ENCODE results near the gene MAGEL2. TPM values are rescaled to one million over a fixed set of nuclear protein-coding genes. Genes with fewer than 3 reads are reported as not detected.

Gene MAGEL2
- total RNA-seq, 1 experiment from 2014 or later, result not detected

- TF ChIP-seq CEBPB (IDR thresholded peaks at IDR 0.05; ENCODE audit: low read depth) (no peak), SP1 (IDR thresholded peaks at IDR 0.05; ENCODE audit: low read depth) (no peak), ELF1 (IDR thresholded peaks at IDR 0.05; ENCODE audit: borderline replicate concordance, low read depth) (no peak)
These were observed 47.6 kb upstream of the MAGEL2 start (continued) for GRCh38 chr15:23695282-23695681.

- no peaks in the 10 kb centered on the region for H3K36me3 ChIP-seq (ENCODE audit: control insufficient read depth in 1 of 2, insufficient read depth in 2 of 2, low read length in 2 of 2)
These were observed 46.9 kb upstream of the MAGEL2 start for GRCh38 chr15:23694592-23694991.

More at GRCh38 chr15:23694592-23694991, 46.9 kb upstream of the MAGEL2 start:
- ChIA-PET RAD21 (ENCODE audit: low non-redundant PET in 1 of 2, low total read pairs in 2 of 2, uncharacterized antibody in 2 of 2, unreplicated experiment in 2 of 2) (no interaction called here), POLR2A (no interaction called here), CTCF (no interaction called here)
- Histone ChIP-seq H3K4me2 (ENCODE audit: low read length) (no peak overlapping the region), H3K9me3 (ENCODE audit: control insufficient read depth in 1 of 2, insufficient read depth in 1 of 2, low read depth in 1 of 2, low read length in 2 of 2) (peaks cover 5 to 21% of the 10 kb centered on the region in 2 experiments; a peak in 2 of 4 replicates), H3K9me2 (ENCODE audit: insufficient read depth) (no peaks in the 10 kb centered on the region), H3K4me1 (ENCODE audit: control insufficient read depth in 1 of 2, insufficient read depth in 2 of 2, low read length in 2 of 2) (no peaks in the 10 kb centered on the region), H3K79me2 (ENCODE audit: insufficient read depth, low read length) (no peaks in the 10 kb centered on the region), H4K20me1 (ENCODE audit: insufficient read depth) (no peaks in the 10 kb centered on the region), H3K27me3 (ENCODE audit: insufficient read depth, low read length) (no peaks in the 10 kb centered on the region), H3K9ac (ENCODE audit: low read length) (no peak overlapping the region), H3K4me3 (replicated peaks in 1 of 2; ENCODE audit: low read depth in 1 of 2, low read length in 2 of 2) (no peak overlapping the region), H2AFZ (ENCODE audit: low read depth, low read length, poor library complexity, severe bottlenecking) (no peak overlapping the region), H3K27ac (ENCODE audit: low read depth, low read length) (no peak overlapping the region)
- no TSS peak for BruUV-seq (replicated peaks)
- TF ChIP-seq, protein P1, sequence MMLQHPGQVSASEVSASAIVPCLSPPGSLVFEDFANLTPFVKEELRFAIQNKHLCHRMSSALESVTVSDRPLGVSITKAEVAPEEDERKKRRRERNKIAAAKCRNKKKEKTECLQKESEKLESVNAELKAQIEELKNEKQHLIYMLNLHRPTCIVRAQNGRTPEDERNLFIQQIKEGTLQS (IDR thresholded peaks at IDR 0.05), result no peak
- no peak for TF ChIP-seq ELF1 (IDR thresholded peaks at IDR 0.05; ENCODE audit: borderline replicate concordance, low read depth)
- no peak for TF ChIP-seq SIN3A (IDR thresholded peaks at IDR 0.05; ENCODE audit: low read depth)
- no peak for TF ChIP-seq RAD21 (IDR thresholded peaks at IDR 0.05; ENCODE audit: low read depth)
- no peak for TF ChIP-seq SP1 (IDR thresholded peaks at IDR 0.05; ENCODE audit: low read depth)
- TF ChIP-seq ZNF274 (IDR thresholded peaks at IDR 0.05; ENCODE audit: low read depth, low read length), result no peak
- TF ChIP-seq ZFX (IDR thresholded peaks at IDR 0.05), result no peak
- no peak for TF ChIP-seq CEBPB (IDR thresholded peaks at IDR 0.05; ENCODE audit: low read depth)
- no peak for TF ChIP-seq YY1 (IDR thresholded peaks at IDR 0.05; ENCODE audit: extremely low read depth, insufficient replicate concordance, low read depth, low read length)
- TF ChIP-seq POLR2A (IDR thresholded peaks at IDR 0.05; ENCODE audit: borderline replicate concordance, extremely low read depth, insufficient read depth, insufficient read length), result no peak
- TF ChIP-seq REST (IDR thresholded peaks at IDR 0.05; ENCODE audit: low read depth), result no peak
- TF ChIP-seq EZH2 (IDR thresholded peaks at IDR 0.05), result no peak
- TF ChIP-seq POLR2AphosphoS5 (IDR thresholded peaks at IDR 0.05; ENCODE audit: low read depth, low read length), result no peak
- TF ChIP-seq, protein P2, sequence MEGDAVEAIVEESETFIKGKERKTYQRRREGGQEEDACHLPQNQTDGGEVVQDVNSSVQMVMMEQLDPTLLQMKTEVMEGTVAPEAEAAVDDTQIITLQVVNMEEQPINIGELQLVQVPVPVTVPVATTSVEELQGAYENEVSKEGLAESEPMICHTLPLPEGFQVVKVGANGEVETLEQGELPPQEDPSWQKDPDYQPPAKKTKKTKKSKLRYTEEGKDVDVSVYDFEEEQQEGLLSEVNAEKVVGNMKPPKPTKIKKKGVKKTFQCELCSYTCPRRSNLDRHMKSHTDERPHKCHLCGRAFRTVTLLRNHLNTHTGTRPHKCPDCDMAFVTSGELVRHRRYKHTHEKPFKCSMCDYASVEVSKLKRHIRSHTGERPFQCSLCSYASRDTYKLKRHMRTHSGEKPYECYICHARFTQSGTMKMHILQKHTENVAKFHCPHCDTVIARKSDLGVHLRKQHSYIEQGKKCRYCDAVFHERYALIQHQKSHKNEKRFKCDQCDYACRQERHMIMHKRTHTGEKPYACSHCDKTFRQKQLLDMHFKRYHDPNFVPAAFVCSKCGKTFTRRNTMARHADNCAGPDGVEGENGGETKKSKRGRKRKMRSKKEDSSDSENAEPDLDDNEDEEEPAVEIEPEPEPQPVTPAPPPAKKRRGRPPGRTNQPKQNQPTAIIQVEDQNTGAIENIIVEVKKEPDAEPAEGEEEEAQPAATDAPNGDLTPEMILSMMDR (IDR thresholded peaks at IDR 0.05 in 2 of 3, conservative IDR thresholded peaks at IDR 0.05 in 1 of 3; ENCODE audit: borderline replicate concordance in 1 of 3, insufficient read depth in 1 of 3, low read depth in 2 of 3, low read length in 2 of 3), result no peak
- intact Hi-C loops (cut with micrococcal nuclease), result no loop called here
- DNase-seq (ENCODE audit: low read depth, low spot score), result no peak
- no peak for ATAC-seq
